A673 (cell line): ENCODE measurements around the gene HOXC10. TPM values are rescaled to one million over a fixed set of nuclear protein-coding genes. Genes with fewer than 3 reads are reported as not detected.

Source experiments
- BruUV-seq: library from RNA; stranded (reverse); fragments of 400-500 nt; replicated peaks from 2 replicates; lab custom pipeline; 2021; lab: Mats Ljungman, UMichigan
- CTCF ChIA-PET: fragments of 300-600 bp; sonication (Branson Sonifier 250); formaldehyde crosslinking; loops from one replicate; lab custom pipeline; 2022; ENCODE audit warnings: antibody characterized with exemption; lab: Charles Lee
- POLR2A ChIA-PET: fragments of 300-600 bp; sonication (Branson Sonifier 250); formaldehyde crosslinking; loops from one replicate; lab custom pipeline; 2022; ENCODE audit warnings: antibody characterized with exemption; ENCODE audit not compliant: low non-redundant PET; lab: Charles Lee
- DNase-seq: peaks from one replicate; pipeline ENCODE4 v3.0.0-alpha.2; 2015; ENCODE audit warnings: low spot score
- H3K27ac ChIP-seq: fragments of 200-600 bp; sonication (generic); 2 replicates; pipeline ENCODE4 v1.5.1; 2016; ENCODE audit warnings: mixed run types, low read depth, mild to moderate bottlenecking, mixed read lengths, antibody characterized with exemption, low read length; ENCODE audit not compliant: poor library complexity, severe bottlenecking
- H3K27me3 ChIP-seq: fragments of 200-600 bp; sonication (generic); replicated peaks from 2 replicates; pipeline ENCODE4 v1.6.1; 2017; ENCODE audit warnings: mixed run types, low read depth, mild to moderate bottlenecking, mixed read lengths, antibody characterized with exemption, low read length; ENCODE audit not compliant: insufficient read depth, poor library complexity
- H3K36me3 ChIP-seq: fragments of 200-600 bp; sonication (generic); 2 replicates; pipeline ENCODE4 v1.6.1; 2016; ENCODE audit warnings: mixed run types, mild to moderate bottlenecking, mixed read lengths, antibody characterized with exemption, low read length; ENCODE audit not compliant: insufficient read depth, poor library complexity, severe bottlenecking
- H3K4me1 ChIP-seq: fragments of 200-600 bp; sonication (generic); 2 replicates; pipeline ENCODE4 v1.6.1; 2017; ENCODE audit warnings: mixed run types, mild to moderate bottlenecking, mixed read lengths, antibody characterized with exemption, low read length; ENCODE audit not compliant: insufficient read depth, poor library complexity, severe bottlenecking
- H3K4me3 ChIP-seq: fragments of 200-600 bp; sonication (generic); 2 replicates; pipeline ENCODE4 v1.5.1; 2016; ENCODE audit warnings: low read depth, mixed run types, mild to moderate bottlenecking, mixed read lengths, low read length; ENCODE audit not compliant: poor library complexity, severe bottlenecking
- H3K9me3 ChIP-seq: fragments of 200-600 bp; sonication (generic); 2 replicates; pipeline ENCODE4 v1.6.1; 2016; ENCODE audit warnings: mixed run types, low read depth, mild to moderate bottlenecking, mixed read lengths, antibody characterized with exemption, low read length; ENCODE audit not compliant: poor library complexity, severe bottlenecking
- EZH2 ChIP-seq: fragments of 200-600 bp; sonication (generic); IDR thresholded peaks from 2 replicates; pipeline ENCODE4 v1.6.1; 2017; ENCODE audit warnings: borderline replicate concordance, low read depth, mild to moderate bottlenecking, mixed read lengths, antibody characterized with exemption, low read length; ENCODE audit not compliant: poor library complexity, severe bottlenecking
- intact Hi-C: fragments of 100-400 bp; cut with micrococcal nuclease; formaldehyde crosslinking; loops from one replicate; pipeline ENCODE4 v1.10.0; 2022; ENCODE audit not compliant: unreplicated experiment
- total RNA-seq: library from RNA; stranded (reverse); gene quantifications from 2 replicates; pipeline ENCODE4 v1.2.3, GENCODE V29; 2021
- TF ChIP-seq, protein P1 (sequence below): fragments of 300-800, 200-600 bp; sonication (generic); conservative IDR thresholded peaks from 2 replicates; pipeline ENCODE4 v1.5.1; 2017; ENCODE audit warnings: low read depth, mild to moderate bottlenecking, antibody characterized with exemption, low read length, moderate library complexity, mixed read lengths

Gene HOXC10
- total RNA-seq, 1 experiment from 2014 or later = 27.8 TPM

DNA sequence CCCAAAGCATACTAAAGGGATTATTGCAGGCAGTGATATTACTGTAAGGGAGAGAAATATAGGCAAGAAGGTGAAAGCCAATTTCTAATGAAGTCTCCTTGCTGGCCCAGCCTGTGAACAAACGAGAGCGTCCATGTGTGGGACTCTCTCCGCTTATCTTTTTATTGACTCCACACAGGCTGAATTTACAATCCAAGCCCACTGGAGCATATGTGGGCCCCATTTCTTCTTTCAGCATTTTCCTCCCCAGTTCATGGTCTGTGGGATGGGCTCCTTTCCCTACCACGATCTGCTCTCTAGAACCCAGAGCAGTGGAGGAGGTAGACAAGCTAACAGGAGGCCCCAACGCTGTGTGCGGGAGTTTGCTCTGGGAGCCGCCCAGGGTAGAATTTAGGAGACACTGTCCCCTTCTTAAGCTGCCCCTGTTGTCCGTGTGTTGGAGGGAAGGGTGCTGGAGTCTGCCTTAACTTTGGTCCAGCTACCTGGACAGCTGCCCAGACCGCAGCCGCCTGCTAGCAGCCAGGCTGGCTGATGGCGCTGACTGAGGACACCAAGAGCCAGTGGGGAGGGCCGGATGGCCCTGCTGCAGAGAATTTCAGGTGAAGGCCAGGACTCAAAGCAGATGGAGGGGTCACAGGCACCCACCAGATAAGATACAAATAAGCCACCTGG, 15.2 kb upstream of the HOXC10 start:
- ChIA-PET CTCF (no interaction called here), POLR2A (no interaction called here)
- no TSS peak for BruUV-seq
- Histone ChIP-seq H3K4me3 (no peak overlapping the region), H3K27me3 (no peaks in the 10 kb centered on the region), H3K27ac (no peak overlapping the region), H3K9me3 (no peaks in the 10 kb centered on the region), H3K4me1 (peaks cover 30% of the 10 kb centered on the region), H3K36me3 (no peaks in the 10 kb centered on the region)
- no peak for DNase-seq
- TF ChIP-seq, protein P1, sequence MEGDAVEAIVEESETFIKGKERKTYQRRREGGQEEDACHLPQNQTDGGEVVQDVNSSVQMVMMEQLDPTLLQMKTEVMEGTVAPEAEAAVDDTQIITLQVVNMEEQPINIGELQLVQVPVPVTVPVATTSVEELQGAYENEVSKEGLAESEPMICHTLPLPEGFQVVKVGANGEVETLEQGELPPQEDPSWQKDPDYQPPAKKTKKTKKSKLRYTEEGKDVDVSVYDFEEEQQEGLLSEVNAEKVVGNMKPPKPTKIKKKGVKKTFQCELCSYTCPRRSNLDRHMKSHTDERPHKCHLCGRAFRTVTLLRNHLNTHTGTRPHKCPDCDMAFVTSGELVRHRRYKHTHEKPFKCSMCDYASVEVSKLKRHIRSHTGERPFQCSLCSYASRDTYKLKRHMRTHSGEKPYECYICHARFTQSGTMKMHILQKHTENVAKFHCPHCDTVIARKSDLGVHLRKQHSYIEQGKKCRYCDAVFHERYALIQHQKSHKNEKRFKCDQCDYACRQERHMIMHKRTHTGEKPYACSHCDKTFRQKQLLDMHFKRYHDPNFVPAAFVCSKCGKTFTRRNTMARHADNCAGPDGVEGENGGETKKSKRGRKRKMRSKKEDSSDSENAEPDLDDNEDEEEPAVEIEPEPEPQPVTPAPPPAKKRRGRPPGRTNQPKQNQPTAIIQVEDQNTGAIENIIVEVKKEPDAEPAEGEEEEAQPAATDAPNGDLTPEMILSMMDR = no peak
- TF ChIP-seq EZH2 = no peak
- intact Hi-C loops = no loop called here

DNA sequence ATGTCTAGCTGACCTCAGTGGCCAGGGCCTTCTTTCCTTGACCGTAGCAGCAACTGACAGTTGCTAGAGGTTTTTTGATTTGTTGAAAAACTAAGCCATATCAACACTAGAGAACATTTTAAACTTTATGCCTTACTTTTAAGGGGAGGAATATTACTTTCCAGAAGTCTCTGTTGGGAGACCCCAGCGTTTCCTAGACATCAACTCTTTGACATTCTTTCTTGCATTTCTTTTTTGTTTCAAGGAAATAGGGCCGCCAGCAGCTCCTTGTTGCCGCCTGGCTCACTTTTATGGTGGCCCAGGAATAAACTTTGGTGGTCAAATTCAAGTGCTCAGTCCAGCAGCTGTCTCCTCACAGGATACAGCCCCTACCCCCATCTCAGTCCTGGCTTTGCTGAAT, 14.5 kb upstream of the HOXC10 start:
- no peak overlapping the region for H3K27ac ChIP-seq
- no peaks in the 10 kb centered on the region for H3K36me3 ChIP-seq
- intact Hi-C loops = no loop called here
- POLR2A ChIA-PET = no interaction called here
- peaks cover 32% of the 10 kb centered on the region for H3K4me1 ChIP-seq
- TF ChIP-seq EZH2 = no peak
- TF ChIP-seq, protein P1 = no peak
- H3K9me3 ChIP-seq = no peaks in the 10 kb centered on the region
- H3K4me3 ChIP-seq = no peak overlapping the region
- H3K27me3 ChIP-seq = no peaks in the 10 kb centered on the region
- no TSS peak for BruUV-seq
- CTCF ChIA-PET = interaction anchor here (0.6 kb wide), 1 partner anchor 392 kb away, joined by 3 read pairs; no protein-coding TSS in a partner anchor
- DNase-seq = no peak

DNA sequence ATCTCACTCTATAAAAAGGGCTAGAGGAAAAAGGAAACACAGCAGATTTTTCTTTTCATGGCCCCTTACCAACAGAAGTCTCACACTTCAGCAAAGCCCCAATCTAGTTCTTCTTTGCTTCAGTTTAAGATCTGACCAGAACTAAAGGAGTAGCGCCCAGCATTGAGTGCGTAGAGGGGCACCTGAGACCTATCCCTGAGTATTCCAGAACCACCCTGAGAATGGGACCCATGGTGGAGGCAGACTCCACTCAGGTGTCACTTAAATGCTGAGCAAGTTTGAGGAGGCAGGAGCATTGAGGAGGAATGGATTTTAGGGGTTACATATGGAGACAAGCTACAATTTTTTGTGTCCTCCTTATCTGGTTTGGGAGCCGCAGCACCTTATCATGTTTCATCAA, 13.8 kb upstream of the HOXC10 start:
- H3K4me3 ChIP-seq = no peak overlapping the region
- no peaks in the 10 kb centered on the region for H3K27me3 ChIP-seq
- peaks cover 6% of the 10 kb centered on the region for H3K9me3 ChIP-seq
- no TSS peak for BruUV-seq
- H3K4me1 ChIP-seq = peaks cover 33% of the 10 kb centered on the region
- no peak for DNase-seq
- intact Hi-C loops = no loop called here
- ChIA-PET CTCF (no interaction called here), POLR2A (interaction anchor here (0.6 kb wide), 1 partner anchor 591 kb away, joined by 8 read pairs; the partner anchor contains the start of gene SP1)
- TF ChIP-seq, protein P1 = no peak
- TF ChIP-seq EZH2 = no peak
- H3K27ac ChIP-seq = no peak overlapping the region
- H3K36me3 ChIP-seq = no peaks in the 10 kb centered on the region
